Naive B cell (primary cell): Measurements from ENCODE around the gene ERMARD. TPM values are rescaled to one million over a fixed set of nuclear protein-coding genes. Genes with fewer than 3 reads are reported as not detected.

Experiments used
- ATAC-seq, 2 donors: fragments of 150-1000 bp; cut with Tn5 transposase; 2 replicates each; pipeline ENCODE4 v1.10.0; 2021; ENCODE audit warnings: low read depth in 2 of 2, mild to moderate bottlenecking in 2 of 2, moderate library complexity in 2 of 2
- DNase-seq: peaks from one replicate; pipeline ENCODE4 v3.0.0; 2022
- H3K27ac Mint-ChIP-seq, 6 donors: one replicate each; pipeline ENCODE4 v1.8.0; 2020 to 2022; ENCODE audit warnings: mild to moderate bottlenecking in 6 of 6, mixed read lengths in 6 of 6, moderate library complexity in 5 of 6, inconsistent platforms in 2 of 6
- H3K27me3 Mint-ChIP-seq, 3 donors: one replicate each; pipeline ENCODE4 v1.8.0; 2021 to 2022; ENCODE audit warnings: mixed read lengths in 3 of 3, mild to moderate bottlenecking in 1 of 3
- H3K36me3 Mint-ChIP-seq, 2 donors: one replicate each; pipeline ENCODE4 v1.8.0; 2020 to 2022; ENCODE audit warnings: mixed read lengths in 2 of 2, inconsistent platforms in 1 of 2, mild to moderate bottlenecking in 1 of 2
- H3K4me1 Mint-ChIP-seq, 3 donors: one replicate each; pipeline ENCODE4 v1.8.0; 2020 to 2022; ENCODE audit warnings: mixed read lengths in 3 of 3, inconsistent platforms in 1 of 3, mild to moderate bottlenecking in 1 of 3, moderate library complexity in 1 of 3
- H3K4me3 Mint-ChIP-seq, 8 donors: one replicate each; pipeline ENCODE4 v1.8.0; 2020 to 2022; ENCODE audit warnings: mild to moderate bottlenecking in 8 of 8, mixed read lengths in 8 of 8, moderate library complexity in 8 of 8, inconsistent platforms in 2 of 8
- H3K9me3 Mint-ChIP-seq, 7 donors: one replicate each; pipeline ENCODE4 v1.8.0; 2020 to 2022; ENCODE audit warnings: mixed read lengths in 7 of 7, mild to moderate bottlenecking in 5 of 7, inconsistent platforms in 2 of 7, moderate library complexity in 1 of 7
- polyA plus RNA-seq, 6 donors: library from polyadenylated mRNA; unstranded; fragments of 300-500 nt; fragmentation: Illumina TruSeq; gene quantifications; one replicate each; pipeline ENCODE4 v1.2.3, GENCODE V29; 2021; ENCODE audit warnings: low read depth in 6 of 6

Gene ERMARD
- polyA plus RNA-seq, 6 donors from 2014 or later, result 8.2 to 19.4 (median 12.9) TPM

DNA sequence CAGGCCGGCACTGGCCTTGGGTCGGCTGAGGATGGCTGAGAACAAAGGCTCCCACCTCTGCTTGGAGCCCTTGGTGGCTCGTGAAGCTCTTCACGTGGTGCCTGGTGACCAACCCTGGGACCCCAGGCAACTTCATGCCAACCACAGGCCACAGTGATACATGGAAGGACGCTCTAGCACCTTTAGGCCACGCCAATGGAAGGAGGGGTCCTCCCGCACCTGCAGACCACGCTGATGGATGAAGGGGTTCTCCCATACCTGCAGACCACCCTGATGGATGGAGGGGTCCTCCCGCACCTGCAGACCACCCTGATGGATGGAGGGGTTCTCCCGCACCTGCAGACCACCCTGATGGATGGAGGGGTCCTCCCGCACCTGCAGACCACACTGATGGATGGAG, 62.5 kb downstream of the ERMARD start:
- Mint-ChIP-seq H3K27me3 (peaks cover 15 to 33% (median 27%) of the 10 kb centered on the region in 3 donors), H3K36me3 (no peaks in the 10 kb centered on the region)

DNA sequence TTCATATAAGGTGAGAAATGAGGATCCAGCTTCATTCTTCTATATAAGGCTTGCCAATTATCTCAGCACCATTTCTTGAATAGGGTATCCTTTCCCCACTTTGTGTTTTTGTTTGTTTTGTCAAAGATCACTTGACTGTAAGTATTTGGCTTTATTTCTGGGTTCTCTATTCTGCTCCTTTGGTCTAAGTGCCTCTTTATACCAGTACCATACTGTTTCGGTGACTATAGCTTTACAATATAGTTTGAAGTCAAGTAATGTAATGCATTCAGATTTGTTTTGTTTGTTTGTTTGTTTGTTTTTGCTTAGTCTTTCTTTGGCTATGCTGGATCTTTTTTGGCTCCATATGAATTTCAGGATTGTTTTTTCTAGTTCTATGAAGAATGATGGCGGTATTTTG, 64.6 kb downstream of the ERMARD start:
- H3K4me3 Mint-ChIP-seq, result no peak overlapping the region
- H3K4me1 Mint-ChIP-seq, result no peaks in the 10 kb centered on the region
- peaks cover 8 to 27% (median 22%) of the 10 kb centered on the region in 3 donors for H3K27me3 Mint-ChIP-seq
- peaks cover 0 to 23% (median 15%) of the 10 kb centered on the region in 7 donors for H3K9me3 Mint-ChIP-seq
- ATAC-seq (no peak), DNase-seq (no peak)
- no peaks in the 10 kb centered on the region for H3K36me3 Mint-ChIP-seq
- H3K27ac Mint-ChIP-seq, result no peak overlapping the region

More for the DNA sequence above, 62.5 kb downstream of the ERMARD start:
- Mint-ChIP-seq H3K27ac (no peak overlapping the region), H3K4me3 (no peak overlapping the region), H3K4me1 (peaks cover 0 to 5% (median 0%) of the 10 kb centered on the region in 3 donors), H3K9me3 (peaks cover 0 to 23% (median 15%) of the 10 kb centered on the region in 7 donors)
- no peak for ATAC-seq
- no peak for DNase-seq

DNA sequence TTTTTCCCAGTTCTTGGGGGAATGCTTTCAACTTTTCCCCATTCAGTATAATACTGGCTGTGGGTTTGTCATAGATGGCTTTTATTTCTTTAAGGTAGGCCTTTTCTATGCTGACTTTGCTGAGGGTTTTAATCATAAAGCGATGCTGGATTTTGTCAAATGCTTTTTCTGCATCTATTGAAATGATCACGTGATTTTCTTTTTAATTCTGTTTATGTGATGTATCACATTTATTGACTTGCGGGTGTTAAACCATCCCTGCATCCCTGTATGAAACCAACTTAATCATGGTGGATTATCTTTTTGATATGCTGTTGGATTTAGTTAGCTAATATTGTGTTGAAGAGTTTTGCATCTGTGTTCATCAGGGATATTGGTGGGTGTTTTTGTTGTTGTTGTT, 65.6 kb downstream of the ERMARD start:
- ATAC-seq, result no peak
- H3K27me3 Mint-ChIP-seq, result peaks cover 18 to 34% (median 19%) of the 10 kb centered on the region in 3 donors
- no peak overlapping the region for H3K27ac Mint-ChIP-seq
- no peak for DNase-seq
- H3K4me3 Mint-ChIP-seq, result no peak overlapping the region
- peaks cover 0 to 23% (median 15%) of the 10 kb centered on the region in 7 donors for H3K9me3 Mint-ChIP-seq
- H3K4me1 Mint-ChIP-seq, result no peaks in the 10 kb centered on the region
- H3K36me3 Mint-ChIP-seq, result no peaks in the 10 kb centered on the region

DNA sequence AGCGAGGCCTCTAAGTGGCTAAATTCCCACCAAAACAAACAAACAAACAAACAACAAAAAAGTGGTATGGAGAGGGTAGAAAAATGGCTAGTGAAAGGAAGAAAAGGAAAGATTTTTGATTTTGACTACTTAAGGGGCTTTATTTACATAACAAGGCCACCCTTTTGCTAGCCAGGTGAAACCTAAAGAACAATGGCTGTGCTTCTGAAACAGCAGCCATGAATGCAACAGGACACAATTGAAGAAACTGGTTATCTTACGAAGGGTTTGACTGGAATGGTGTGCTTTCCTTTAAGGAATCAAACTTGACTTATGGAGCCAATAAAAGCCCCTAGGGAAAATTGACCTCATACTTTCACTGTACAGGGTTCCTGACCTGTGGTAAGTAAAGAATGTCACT, 68.9 kb downstream of the ERMARD start:
- no peaks in the 10 kb centered on the region for H3K4me1 Mint-ChIP-seq

DNA sequence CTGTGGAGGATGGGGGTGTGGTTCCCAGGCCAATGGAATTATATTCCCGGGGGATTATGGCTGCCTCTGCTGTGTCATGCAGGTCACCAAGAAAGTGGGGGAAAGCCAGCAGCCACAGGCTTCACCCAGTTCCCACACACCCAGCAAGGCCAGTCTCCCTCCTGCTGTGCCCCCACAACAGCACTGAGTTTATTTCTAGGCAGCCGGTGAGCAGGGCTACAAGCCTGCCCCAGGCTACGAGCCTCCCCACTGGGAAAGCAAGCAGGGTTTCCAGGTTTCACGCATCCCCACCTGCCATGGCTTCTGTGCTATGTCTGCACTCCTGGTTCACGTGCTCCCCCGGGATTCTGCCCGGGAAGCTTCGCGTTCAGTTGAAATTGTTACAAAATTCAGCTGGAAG, 72.6 kb downstream of the ERMARD start:
- Mint-ChIP-seq H3K4me1 (no peaks in the 10 kb centered on the region), H3K36me3 (peaks cover 0 to 13% of the 10 kb centered on the region in 2 donors), H3K27ac (no peak overlapping the region), H3K4me3 (no peak overlapping the region), H3K9me3 (peaks cover 0 to 14% (median 11%) of the 10 kb centered on the region in 7 donors), H3K27me3 (peaks cover 32 to 68% (median 68%) of the 10 kb centered on the region in 3 donors)
- DNase-seq (no peak), ATAC-seq (no peak)

More for the DNA sequence above, 68.9 kb downstream of the ERMARD start:
- Mint-ChIP-seq H3K27me3 (peaks cover 40 to 60% (median 48%) of the 10 kb centered on the region in 3 donors), H3K9me3 (peaks cover 0 to 19% (median 11%) of the 10 kb centered on the region in 7 donors), H3K4me3 (no peak overlapping the region), H3K36me3 (no peaks in the 10 kb centered on the region), H3K27ac (no peak overlapping the region)
- DNase-seq (no peak), ATAC-seq (no peak)

DNA sequence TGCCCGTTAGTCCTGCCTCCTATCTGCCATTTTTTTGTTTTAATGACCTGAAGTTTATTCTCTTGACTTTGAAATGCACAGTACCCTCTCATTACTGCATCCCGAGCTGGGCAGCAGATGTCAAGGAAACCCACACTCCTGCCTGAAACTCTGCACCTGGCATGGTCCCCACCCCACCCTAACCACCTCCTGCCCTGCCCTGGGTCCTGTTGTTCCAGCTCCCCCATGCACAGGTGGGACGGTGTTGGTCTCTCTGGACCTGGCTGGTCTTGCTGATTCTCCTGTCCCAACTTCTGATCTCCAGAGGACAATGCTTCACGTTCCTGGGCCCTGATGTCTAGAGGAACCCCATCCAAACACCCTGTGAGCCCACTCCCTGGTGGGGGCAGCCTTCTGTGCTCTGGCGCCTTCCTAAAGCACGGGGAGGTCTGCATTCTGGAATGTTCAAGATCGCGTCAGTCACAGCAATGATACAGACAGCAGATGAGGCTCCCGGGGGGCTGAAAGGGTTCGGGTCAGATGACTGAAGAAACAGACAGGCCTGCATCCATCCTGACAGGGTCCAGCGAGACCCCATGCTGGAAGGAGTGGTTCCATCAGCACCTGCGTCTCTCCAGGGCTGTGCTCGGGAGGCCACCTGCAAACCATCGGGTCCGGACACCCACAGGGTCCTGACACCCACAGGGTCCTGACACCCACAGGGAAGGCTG, 73.6 kb downstream of the ERMARD start:
- Mint-ChIP-seq H3K27ac (peak overlapping the region in 1 of 6 donors; percentile 56), H3K9me3 (peaks cover 0 to 14% (median 11%) of the 10 kb centered on the region in 7 donors), H3K4me3 (no peak overlapping the region), H3K36me3 (peaks cover 0 to 13% of the 10 kb centered on the region in 2 donors), H3K4me1 (peaks cover 0 to 4% (median 0%) of the 10 kb centered on the region in 3 donors), H3K27me3 (peaks cover 36 to 75% (median 68%) of the 10 kb centered on the region in 3 donors)
- DNase-seq, result no peak
- ATAC-seq, result no peak

DNA sequence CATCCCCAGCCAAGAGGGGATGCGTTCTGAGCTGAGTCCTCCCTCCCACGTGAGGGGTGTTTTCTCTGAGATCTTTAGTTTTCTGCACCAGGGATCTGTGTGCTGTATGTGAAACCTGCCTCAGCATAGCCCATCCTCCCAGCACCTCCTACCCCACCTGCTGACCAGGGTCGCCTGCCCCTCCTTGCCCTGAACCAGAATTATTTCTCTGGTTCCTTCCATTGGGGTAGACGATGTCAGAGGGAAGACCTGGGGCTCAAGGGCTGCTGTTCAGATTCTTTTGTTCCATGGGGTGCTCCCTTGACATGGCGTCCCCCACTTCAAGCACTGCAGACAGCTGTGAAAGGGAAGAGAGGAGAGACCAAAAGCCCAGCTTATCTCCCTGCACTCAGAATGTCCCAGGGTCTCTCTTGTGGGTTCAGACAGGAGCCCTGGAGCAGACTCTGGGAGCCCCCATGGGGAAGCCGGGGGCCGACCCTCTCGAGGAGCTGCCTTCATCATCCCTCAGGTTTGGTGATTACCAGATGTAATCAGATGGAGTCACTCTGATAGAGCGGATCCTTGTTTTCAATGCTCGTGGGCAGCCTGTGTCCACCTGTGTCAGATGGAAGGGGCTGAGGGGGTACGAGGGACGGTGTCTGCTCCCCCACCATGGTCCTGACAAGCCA, 74.3 kb downstream of the ERMARD start:
- ATAC-seq (no peak), DNase-seq (no peak)
- Mint-ChIP-seq H3K27ac (no peak overlapping the region), H3K36me3 (peaks cover 0 to 13% of the 10 kb centered on the region in 2 donors), H3K4me3 (no peak overlapping the region), H3K9me3 (peaks cover 0 to 14% (median 11%) of the 10 kb centered on the region in 7 donors), H3K27me3 (peaks cover 36 to 75% (median 68%) of the 10 kb centered on the region in 3 donors), H3K4me1 (peaks cover 0 to 4% (median 0%) of the 10 kb centered on the region in 3 donors)

DNA sequence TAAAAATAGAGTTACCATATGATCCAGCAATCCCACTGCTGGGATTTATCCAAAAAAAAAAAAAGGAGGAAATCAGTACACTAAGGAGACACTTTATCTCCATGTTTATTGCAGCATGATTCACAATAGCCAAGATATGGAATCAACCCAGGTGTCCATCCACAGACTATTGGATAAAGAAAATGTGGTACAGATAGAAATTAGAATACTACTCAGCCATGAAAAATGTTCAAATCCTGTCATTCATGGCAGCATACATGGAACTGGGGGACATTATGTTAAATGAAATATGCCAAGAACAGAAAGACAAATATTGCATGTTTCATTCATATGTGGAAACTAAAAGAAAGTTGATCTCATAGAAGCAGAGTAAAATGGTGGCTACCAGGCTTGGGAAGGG, 75.3 kb downstream of the ERMARD start:
- Mint-ChIP-seq H3K9me3 (peaks cover 0 to 14% (median 11%) of the 10 kb centered on the region in 7 donors), H3K27me3 (peaks cover 34 to 78% (median 77%) of the 10 kb centered on the region in 3 donors), H3K27ac (peak overlapping the region in 1 of 6 donors; percentile 45), H3K4me3 (no peak overlapping the region), H3K36me3 (peaks cover 0 to 13% of the 10 kb centered on the region in 2 donors), H3K4me1 (peaks cover 2 to 6% (median 2%) of the 10 kb centered on the region in 3 donors)
- ATAC-seq, result no peak
- DNase-seq, result no peak

DNA sequence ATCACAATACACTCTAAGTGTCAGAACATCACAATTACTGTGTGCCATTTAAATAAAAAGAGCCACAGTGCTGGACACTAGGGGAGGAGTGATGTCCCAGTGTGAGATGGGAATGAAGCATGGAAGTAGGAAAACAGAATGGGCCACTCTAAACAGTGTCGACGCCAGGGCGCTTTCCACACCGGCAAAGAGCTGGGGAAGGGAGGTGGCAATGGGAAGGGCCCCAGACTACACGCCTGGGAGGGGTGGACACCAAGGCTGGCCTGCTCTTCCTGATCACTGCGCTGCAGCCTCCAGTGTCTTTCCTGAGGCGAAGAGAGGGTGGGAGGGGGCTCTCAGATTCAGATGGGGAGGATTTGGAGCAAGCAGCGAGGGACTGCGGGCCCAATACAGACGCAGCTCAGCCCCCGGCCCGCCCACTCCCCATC, 75.9 kb downstream of the ERMARD start:
- DNase-seq (no peak), ATAC-seq (no peak)
- Mint-ChIP-seq H3K9me3 (peaks cover 0 to 14% (median 11%) of the 10 kb centered on the region in 7 donors), H3K36me3 (peaks cover 0 to 13% of the 10 kb centered on the region in 2 donors), H3K4me1 (peaks cover 3 to 7% (median 5%) of the 10 kb centered on the region in 3 donors), H3K4me3 (no peak overlapping the region), H3K27ac (peak overlapping the region in 1 of 6 donors; percentile 93), H3K27me3 (peaks cover 31 to 77% (median 74%) of the 10 kb centered on the region in 3 donors)

DNA sequence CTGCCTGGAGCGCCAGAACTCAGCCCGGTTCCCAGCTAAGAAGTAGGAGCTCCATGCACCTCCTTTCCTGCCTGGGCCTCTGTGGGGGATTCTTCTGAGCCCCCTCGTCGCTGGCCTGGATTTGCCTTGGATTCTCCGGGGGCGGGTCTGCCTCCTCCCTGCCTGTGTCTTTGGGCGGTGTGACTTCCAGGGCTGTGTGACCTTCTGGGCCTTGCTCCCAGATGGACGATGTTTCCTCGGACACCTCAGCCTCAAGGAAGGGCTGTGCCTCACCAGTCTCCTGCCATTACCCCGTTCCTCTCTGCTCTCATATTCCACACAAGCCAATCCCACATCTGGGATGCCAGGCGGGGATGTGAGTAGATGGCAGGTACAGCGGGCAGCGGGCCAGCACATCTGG, 76.8 kb downstream of the ERMARD start:
- Mint-ChIP-seq H3K27ac (peak overlapping the region in 2 of 6 donors; percentile 79 to 88), H3K4me3 (no peak overlapping the region), H3K9me3 (peaks cover 0 to 14% (median 11%) of the 10 kb centered on the region in 7 donors), H3K27me3 (peaks cover 26 to 71% (median 66%) of the 10 kb centered on the region in 3 donors), H3K4me1 (peaks cover 3 to 7% (median 5%) of the 10 kb centered on the region in 3 donors), H3K36me3 (peaks cover 0 to 13% of the 10 kb centered on the region in 2 donors)
- DNase-seq (no peak), ATAC-seq (no peak)

DNA sequence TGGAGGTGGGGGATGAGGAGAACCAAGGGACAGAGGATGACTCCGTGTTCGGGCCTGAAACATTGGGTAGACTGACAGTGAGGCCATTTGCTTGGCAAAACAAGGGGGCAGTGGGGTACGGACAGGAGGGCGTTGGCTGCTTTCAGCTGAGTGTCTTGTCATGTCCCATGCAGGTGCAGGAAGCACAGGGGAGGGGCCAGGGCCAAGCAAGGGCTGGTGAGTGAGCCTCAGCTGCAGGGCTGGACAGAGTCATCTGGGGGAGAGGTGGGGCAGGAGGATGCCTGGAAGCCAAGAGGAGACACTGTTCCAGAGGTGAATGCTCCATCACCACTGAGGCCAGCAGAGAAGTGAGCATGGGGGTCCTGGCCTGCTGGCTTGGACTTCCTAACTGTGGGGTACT, 78.4 kb downstream of the ERMARD start:
- H3K4me3 Mint-ChIP-seq, result no peak overlapping the region
- H3K27ac Mint-ChIP-seq, result peak overlapping the region in 2 of 6 donors; percentile 42 to 59
- peaks cover 0 to 13% of the 10 kb centered on the region in 2 donors for H3K36me3 Mint-ChIP-seq
- ATAC-seq (no peak), DNase-seq (no peak)
- peaks cover 24 to 62% (median 56%) of the 10 kb centered on the region in 3 donors for H3K27me3 Mint-ChIP-seq
- peaks cover 0 to 14% (median 11%) of the 10 kb centered on the region in 7 donors for H3K9me3 Mint-ChIP-seq
- peaks cover 3 to 7% (median 5%) of the 10 kb centered on the region in 3 donors for H3K4me1 Mint-ChIP-seq

DNA sequence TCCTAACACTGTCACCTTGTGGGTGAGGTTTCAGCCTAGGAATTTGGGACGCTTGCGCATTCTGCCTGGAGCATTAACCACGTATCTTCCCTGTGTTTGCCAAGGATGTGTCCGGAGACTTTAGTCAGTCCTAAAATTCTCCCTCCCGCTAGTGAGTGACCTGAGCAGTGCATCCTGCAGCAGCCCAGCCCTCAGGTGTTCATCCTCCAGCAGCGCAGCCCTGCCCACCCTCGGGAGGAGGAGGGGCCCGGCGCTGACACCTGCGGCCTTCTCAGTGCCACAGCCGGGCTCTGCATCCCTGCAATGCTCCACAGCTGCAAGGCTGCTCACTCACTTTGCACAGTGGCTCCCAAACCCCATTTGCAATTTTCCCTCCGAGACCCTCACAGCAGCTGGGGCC, 79.5 kb downstream of the ERMARD start:
- DNase-seq, result no peak
- peaks cover 0 to 14% (median 11%) of the 10 kb centered on the region in 7 donors for H3K9me3 Mint-ChIP-seq
- peak overlapping the region in 1 of 8 donors; percentile 65 for H3K4me3 Mint-ChIP-seq
- H3K27ac Mint-ChIP-seq, result peak overlapping the region in 1 of 6 donors; percentile 88
- ATAC-seq, result no peak
- peaks cover 19 to 56% (median 51%) of the 10 kb centered on the region in 3 donors for H3K27me3 Mint-ChIP-seq
- peaks cover 3 to 7% (median 5%) of the 10 kb centered on the region in 3 donors for H3K4me1 Mint-ChIP-seq
- H3K36me3 Mint-ChIP-seq, result peaks cover 0 to 13% of the 10 kb centered on the region in 2 donors
